IPS-18a (cell line): ENCODE results near the gene PLS1.
"Not testable (repeated sequence)": the region's sequence is repeated elsewhere in the genome, so short reads cannot be mapped to it uniquely, and the experiment has no call there.

Experiments
- H3K27ac ChIP-seq: one replicate; pipeline ENCODE4 v1.5.1; 2013; ENCODE audit warnings: low read length
- H3K27me3 ChIP-seq: one replicate; pipeline ENCODE4 v1.6.1; 2013; ENCODE audit warnings: mild to moderate bottlenecking, low read length; ENCODE audit not compliant: control insufficient read depth, insufficient read depth
- H3K36me3 ChIP-seq: one replicate; pipeline ENCODE4 v1.6.1; 2013; ENCODE audit warnings: low read depth, low read length; ENCODE audit not compliant: control insufficient read depth
- H3K4me1 ChIP-seq: one replicate; pipeline ENCODE4 v1.6.1; 2013; ENCODE audit warnings: low read depth, low read length; ENCODE audit not compliant: control insufficient read depth
- H3K4me3 ChIP-seq: one replicate; pipeline ENCODE4 v1.5.1; 2013; ENCODE audit warnings: low read length
- H3K9ac ChIP-seq: one replicate; pipeline ENCODE4 v1.6.1; 2013; ENCODE audit warnings: mild to moderate bottlenecking, low read length, moderate library complexity
- H3K9me3 ChIP-seq: one replicate; pipeline ENCODE4 v1.6.1; 2013; ENCODE audit warnings: low read depth, low read length; ENCODE audit not compliant: control insufficient read depth

Gene PLS1

DNA sequence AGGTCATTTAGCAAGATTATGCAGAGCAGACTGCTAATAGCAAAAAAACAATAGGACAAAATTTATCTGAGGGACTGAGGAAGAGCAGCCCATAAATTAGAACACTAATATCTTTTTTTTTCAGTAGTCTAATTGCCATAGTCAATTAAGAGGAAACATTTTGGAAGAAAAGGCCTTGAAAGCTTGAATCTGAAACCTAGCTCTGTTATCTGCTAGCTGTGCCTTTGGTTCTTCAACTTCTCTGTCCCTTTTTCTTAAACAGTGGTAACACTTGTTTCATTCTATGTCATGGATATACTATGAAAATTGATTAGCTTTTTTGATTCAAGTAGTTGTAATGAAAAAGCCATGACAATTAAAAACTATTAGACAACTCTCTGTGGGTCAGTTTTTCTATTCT, 19.4 kb upstream of the PLS1 start:
- Histone ChIP-seq H3K27me3 (no peaks in the 10 kb centered on the region), H3K27ac (no peak overlapping the region), H3K4me3 (no peak overlapping the region), H3K36me3 (no peaks in the 10 kb centered on the region), H3K9me3 (no peaks in the 10 kb centered on the region), H3K9ac (no peak overlapping the region), H3K4me1 (peaks cover 16% of the 10 kb centered on the region)

DNA sequence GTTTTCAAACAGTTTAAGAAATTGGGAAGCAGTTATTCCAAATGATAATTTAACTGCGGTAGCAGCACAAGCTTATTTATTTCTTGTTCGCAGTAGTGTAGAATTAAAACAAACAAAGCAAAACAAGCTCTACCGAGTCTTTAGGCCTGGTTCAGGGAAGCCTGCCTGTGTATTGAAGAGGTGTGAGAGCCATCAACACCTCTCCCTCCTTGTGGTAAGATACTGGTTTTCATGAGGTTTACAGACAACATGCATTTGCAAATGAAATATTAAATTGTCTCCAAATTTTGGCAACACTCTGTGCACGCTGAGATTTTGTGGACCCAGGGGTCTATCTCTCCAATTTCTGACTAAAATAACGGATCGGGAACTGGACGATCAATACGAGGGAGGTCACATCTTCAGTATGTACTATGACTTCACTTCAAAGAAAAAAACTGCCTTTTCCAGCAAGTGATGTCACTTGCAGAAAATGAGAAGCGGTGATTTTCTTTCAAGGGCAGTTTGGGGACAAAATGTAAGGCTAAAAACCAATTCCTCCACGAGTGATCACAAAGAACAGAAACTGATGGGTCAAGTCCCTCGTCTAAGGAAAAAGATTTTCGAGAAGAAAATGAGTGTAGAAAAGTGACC, 18.4 kb upstream of the PLS1 start:
- Histone ChIP-seq H3K4me3 (peak overlapping the region; percentile 99), H3K27me3 (no peaks in the 10 kb centered on the region), H3K27ac (peak overlapping the region; percentile 91), H3K9me3 (no peaks in the 10 kb centered on the region), H3K9ac (peak overlapping the region; percentile 98), H3K4me1 (peaks cover 16% of the 10 kb centered on the region), H3K36me3 (no peaks in the 10 kb centered on the region)

DNA sequence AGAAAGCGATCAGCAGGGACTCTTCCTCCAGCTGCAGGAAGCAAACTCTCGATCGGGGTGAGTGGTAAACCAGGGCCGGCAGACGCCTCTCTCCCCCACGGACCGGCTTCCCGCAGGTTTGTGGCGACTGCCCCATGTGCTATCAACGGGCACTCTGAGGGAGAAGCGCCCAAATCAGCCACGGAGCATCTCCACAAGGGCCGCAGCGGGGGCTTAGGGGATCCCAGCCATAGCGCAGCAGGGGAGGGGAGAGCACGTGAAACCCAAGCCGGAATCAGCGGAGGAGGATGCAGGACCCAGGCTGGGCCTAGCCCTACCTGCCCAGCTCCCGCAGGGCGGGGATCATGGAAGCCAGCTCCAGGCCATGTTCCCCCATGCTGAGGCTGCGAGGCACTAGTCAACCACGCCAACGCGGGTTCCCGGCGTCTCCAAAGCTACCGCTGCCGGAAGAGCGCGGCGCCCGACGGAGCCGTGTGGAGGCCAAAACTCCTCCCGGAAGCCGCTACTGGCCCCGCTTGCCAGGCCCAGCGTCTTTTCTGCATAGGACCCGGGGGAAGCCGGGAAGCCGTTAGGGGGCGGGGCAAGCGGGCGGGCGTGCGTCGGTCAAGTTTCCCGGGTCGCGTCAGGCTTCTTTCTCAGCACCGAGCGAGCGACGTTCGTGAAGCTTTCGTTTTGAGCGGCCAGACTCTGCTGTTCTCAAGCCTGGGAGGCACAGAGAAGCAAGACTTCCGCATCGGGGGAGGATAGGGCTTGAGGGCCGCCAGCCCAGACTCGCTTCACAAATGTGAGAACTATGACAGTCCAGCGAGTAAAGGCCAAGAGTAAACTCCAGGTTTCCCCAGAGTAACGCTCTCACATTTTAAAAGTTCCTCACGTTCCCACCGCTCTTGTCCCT, 17.6 kb upstream of the PLS1 start, which contains the start of gene ATR:
Gene ATR, minus strand, starts transcription at position 405 of the 895 bp plus-strand sequence. Its CDS starts 29 bp downstream, at position 376.
- H3K27me3 ChIP-seq, result no peaks in the 10 kb centered on the region
- peak within 1 kb of the TSS; percentile 98 for H3K9ac ChIP-seq
- peak within 1 kb of the TSS; percentile 99 for H3K4me3 ChIP-seq
- peaks cover 16% of the 10 kb centered on the region for H3K4me1 ChIP-seq
- peak within 1 kb of the TSS; percentile 91 for H3K27ac ChIP-seq
- H3K36me3 ChIP-seq, result no peaks in the 10 kb centered on the region
- H3K9me3 ChIP-seq, result no peaks in the 10 kb centered on the region

- no peak overlapping the region for H3K27ac ChIP-seq
- H3K9me3 ChIP-seq, result no peaks in the 10 kb centered on the region
- no peaks in the 10 kb centered on the region for H3K27me3 ChIP-seq
- H3K4me1 ChIP-seq, result peaks cover 16% of the 10 kb centered on the region
- no peak overlapping the region for H3K9ac ChIP-seq
- no peaks in the 10 kb centered on the region for H3K36me3 ChIP-seq
- no peak overlapping the region for H3K4me3 ChIP-seq
Observed at GRCh38 chr3:142580061-142580423, 16.2 kb upstream of the PLS1 start.

- H3K4me1 ChIP-seq, result peaks cover 13% of the 10 kb centered on the region
- not testable (repeated sequence) for H3K27me3 ChIP-seq, H3K9ac ChIP-seq, H3K27ac ChIP-seq, H3K36me3 ChIP-seq, H3K4me3 ChIP-seq, H3K9me3 ChIP-seq
Observed at GRCh38 chr3:142581070-142581469, 15.1 kb upstream of the PLS1 start.

DNA sequence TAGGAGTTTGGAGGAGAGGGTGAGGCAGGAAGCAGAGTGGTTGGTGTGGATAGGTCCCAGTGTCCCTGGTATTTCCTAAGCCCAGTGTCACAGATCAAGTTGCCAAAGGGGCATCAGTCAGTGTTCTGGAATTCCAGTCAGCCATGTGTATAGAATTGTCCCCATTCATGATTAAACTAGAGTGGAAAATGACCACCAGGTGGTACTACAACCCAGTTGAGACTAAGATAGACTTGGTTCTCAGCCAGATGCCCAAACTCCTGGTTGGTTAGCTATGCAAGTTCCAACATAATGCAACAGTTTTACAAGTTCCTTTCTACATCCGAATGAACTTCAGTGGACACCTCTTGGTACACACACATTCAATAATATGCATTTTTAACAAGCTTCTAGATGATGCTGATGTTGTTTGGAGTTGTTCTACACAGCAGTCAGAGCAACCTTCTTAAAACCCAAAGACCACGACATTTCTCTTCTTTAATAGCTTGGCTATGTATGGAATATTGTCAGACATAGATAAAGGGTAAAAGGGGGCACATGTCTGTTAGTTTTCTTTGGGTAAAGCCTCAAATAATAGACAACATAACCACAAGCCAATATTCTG, 9.3 kb upstream of the PLS1 start:
- no peaks in the 10 kb centered on the region for H3K27me3 ChIP-seq
- no peak overlapping the region for H3K4me3 ChIP-seq
- H3K36me3 ChIP-seq, result no peaks in the 10 kb centered on the region
- H3K9me3 ChIP-seq, result no peaks in the 10 kb centered on the region
- no peak overlapping the region for H3K9ac ChIP-seq
- no peak overlapping the region for H3K27ac ChIP-seq
- H3K4me1 ChIP-seq, result no peaks in the 10 kb centered on the region

GRCh38 chr3:142588703-142589102, 7.5 kb upstream of the PLS1 start:
- Histone ChIP-seq H3K4me3 (no peak overlapping the region), H3K9me3 (no peaks in the 10 kb centered on the region), H3K4me1 (no peaks in the 10 kb centered on the region), H3K27me3 (no peaks in the 10 kb centered on the region), H3K27ac (no peak overlapping the region), H3K36me3 (no peaks in the 10 kb centered on the region), H3K9ac (no peak overlapping the region)

- not testable (repeated sequence) for H3K4me3 ChIP-seq, H3K27ac ChIP-seq, H3K9me3 ChIP-seq, H3K4me1 ChIP-seq, H3K36me3 ChIP-seq, H3K9ac ChIP-seq
- H3K27me3 ChIP-seq, result peaks cover 15% of the 10 kb centered on the region
Observed at GRCh38 chr3:142592268-142592667, 3.9 kb upstream of the PLS1 start.

DNA sequence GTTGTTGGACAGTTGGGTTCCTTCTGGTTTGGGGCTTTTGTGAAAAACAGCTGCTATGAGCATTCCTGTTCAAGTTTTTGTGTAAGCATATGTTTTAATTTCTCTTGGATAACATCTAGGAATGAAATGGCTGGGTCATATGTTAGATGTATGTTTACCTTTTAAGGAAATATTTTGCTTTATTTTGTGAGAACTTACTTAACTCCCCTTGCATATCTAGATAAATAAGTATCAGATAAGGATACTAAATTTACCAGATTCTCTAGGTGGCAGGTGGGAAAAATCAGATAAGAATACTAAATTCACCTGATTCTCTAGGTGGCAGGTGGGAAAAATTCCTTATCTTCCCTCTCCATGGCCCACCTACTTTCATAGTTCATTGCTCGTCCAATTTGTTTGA, 1.1 kb upstream of the PLS1 start:
- Histone ChIP-seq H3K4me1 (peaks cover 8% of the 10 kb centered on the region), H3K4me3 (no peak overlapping the region), H3K27ac (no peak overlapping the region), H3K27me3 (peaks cover 18% of the 10 kb centered on the region), H3K9me3 (no peaks in the 10 kb centered on the region), H3K9ac (no peak overlapping the region), H3K36me3 (no peaks in the 10 kb centered on the region)

DNA sequence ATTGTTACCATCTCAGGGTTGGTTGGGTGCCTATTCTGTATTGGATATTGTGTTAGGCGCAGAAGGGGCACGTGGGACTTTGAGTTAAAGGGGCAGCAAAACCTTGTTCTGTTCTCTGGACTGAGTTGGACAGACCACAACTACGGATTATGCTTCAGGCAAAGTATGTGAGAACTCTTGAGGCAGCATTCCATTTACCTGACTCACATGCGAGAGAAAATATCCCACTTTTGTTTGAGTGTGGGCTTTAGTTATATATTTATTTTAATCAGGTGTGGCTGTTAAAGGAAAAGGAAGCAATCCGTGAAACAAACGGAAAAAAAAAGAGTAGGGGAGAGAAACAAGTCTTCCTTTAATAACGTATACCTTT, 627 bp upstream of the PLS1 start:
- H3K27me3 ChIP-seq, result peaks cover 18% of the 10 kb centered on the region
- peak overlapping the region; percentile 34 for H3K9ac ChIP-seq
- no peak overlapping the region for H3K27ac ChIP-seq
- H3K9me3 ChIP-seq, result no peaks in the 10 kb centered on the region
- no peaks in the 10 kb centered on the region for H3K36me3 ChIP-seq
- peak overlapping the region; percentile 90 for H3K4me3 ChIP-seq
- H3K4me1 ChIP-seq, result peaks cover 8% of the 10 kb centered on the region

- H3K27ac ChIP-seq, result no peak overlapping the region
- peak overlapping the region; percentile 90 for H3K4me3 ChIP-seq
- H3K27me3 ChIP-seq, result peaks cover 18% of the 10 kb centered on the region
- no peaks in the 10 kb centered on the region for H3K9me3 ChIP-seq
- H3K36me3 ChIP-seq, result no peaks in the 10 kb centered on the region
- peaks cover 8% of the 10 kb centered on the region for H3K4me1 ChIP-seq
- peak overlapping the region; percentile 34 for H3K9ac ChIP-seq
Observed at GRCh38 chr3:142596726-142597088, 514 bp downstream of the PLS1 start.
